Activated CD8-positive, alpha-beta memory T cell treated with anti-CD3 and anti-CD28 coated beads, Interleukin-2, amount 50 U/mL, for 48 hours (primary cell): ENCODE data around the gene AFMID.

Experiments
- DNase-seq: peaks from one replicate; pipeline ENCODE4 v3.0.0-alpha.2; 2020

The AFMID gene

GRCh38 chr17:78256707-78257591 lies 69.8 kb downstream of the AFMID start:
- no peak for DNase-seq
